Erythroblast (primary cell): ENCODE results near the gene MARK1.

Source experiments
- GATA1 ChIP-seq: IDR thresholded peaks from 2 replicates; pipeline ENCODE4 v1.6.1; 2011; ENCODE audit warnings: low read depth, mild to moderate bottlenecking, control low read depth, low read length, moderate library complexity
- POLR2A ChIP-seq: IDR thresholded peaks from 2 replicates; pipeline ENCODE4 v1.6.1; 2011; ENCODE audit warnings: mild to moderate bottlenecking, low read length

DNA sequence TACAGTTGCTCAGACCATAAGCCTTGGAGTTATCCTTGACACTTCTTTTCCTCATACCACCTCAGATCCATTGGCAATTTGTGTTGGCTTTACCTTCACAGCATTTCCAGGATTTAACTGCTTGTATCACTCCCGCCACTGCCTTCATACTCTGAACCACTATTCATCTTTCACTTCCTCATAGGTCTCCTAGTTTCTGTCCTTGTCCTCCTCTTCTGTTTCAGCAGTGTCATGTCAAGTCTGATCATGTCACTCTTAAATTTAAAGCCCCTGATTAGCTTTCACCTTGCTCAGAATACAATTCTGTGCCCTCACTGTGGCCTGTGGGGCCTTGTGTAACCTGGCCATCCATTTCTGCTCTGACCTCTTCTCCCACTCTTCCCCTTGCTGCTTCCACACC, 127.6 kb downstream of the MARK1 start:
- TF ChIP-seq POLR2A: no peak
- TF ChIP-seq GATA1: no peak
